Activated CD8-positive, alpha-beta memory T cell treated with anti-CD3 and anti-CD28 coated beads for 24 hours (primary cell): ENCODE results near the gene FAM227A.
"Not testable (repeated sequence)": the region's sequence is repeated elsewhere in the genome, so short reads cannot be mapped to it uniquely, and the experiment has no call there.

Experiments used
- DNase-seq: peaks from one replicate; pipeline ENCODE4 v3.0.0-alpha.2; 2020

FAM227A gene

GRCh38 chr22:38610234-38610633 lies 46.0 kb downstream of the FAM227A start:
- DNase-seq, result no peak

GRCh38 chr22:38608992-38609750 lies 47.0 kb downstream of the FAM227A start:
- no peak for DNase-seq

GRCh38 chr22:38607680-38608079 lies 48.5 kb downstream of the FAM227A start:
- no peak for DNase-seq

GRCh38 chr22:38602166-38602565 lies 54.0 kb downstream of the FAM227A start:
- no peak for DNase-seq

- no peak for DNase-seq
Observed at GRCh38 chr22:38601221-38601764, 54.9 kb downstream of the FAM227A start.

GRCh38 chr22:38599466-38599865 lies 56.7 kb downstream of the FAM227A start:
- DNase-seq, result no peak

GRCh38 chr22:38582923-38583322 lies 73.3 kb downstream of the FAM227A start:
- DNase-seq, result not testable (repeated sequence)

- no peak for DNase-seq
Observed at GRCh38 chr22:38578505-38578904, 77.7 kb downstream of the FAM227A start.

GRCh38 chr22:38572065-38572464 lies 84.1 kb downstream of the FAM227A start:
- no peak for DNase-seq

- no peak for DNase-seq
Observed at GRCh38 chr22:38570779-38571364, 85.3 kb downstream of the FAM227A start.

GRCh38 chr22:38569972-38570778 lies 86.0 kb downstream of the FAM227A start, which contains the start of gene DMC1:
Gene DMC1 (minus strand): TSS chr22:38570183. CDS start chr22:38568256, 1,927 bp downstream.
- DNase-seq, result peak; percentile 97

GRCh38 chr22:38569181-38569971 lies 86.8 kb downstream of the FAM227A start:
- DNase-seq, result no peak

GRCh38 chr22:38567531-38568285 lies 88.5 kb downstream of the FAM227A start:
- DNase-seq, result no peak

- DNase-seq, result no peak
Observed at GRCh38 chr22:38566726-38567504, 89.3 kb downstream of the FAM227A start.

GRCh38 chr22:38565441-38565840 lies 90.8 kb downstream of the FAM227A start:
- no peak for DNase-seq

GRCh38 chr22:38564669-38565068 lies 91.5 kb downstream of the FAM227A start:
- no peak for DNase-seq

GRCh38 chr22:38554281-38554680 lies 101.9 kb downstream of the FAM227A start:
- no peak for DNase-seq

- DNase-seq, result no peak
Observed at GRCh38 chr22:38549101-38549894, 106.9 kb downstream of the FAM227A start.

- DNase-seq, result no peak
Observed at GRCh38 chr22:38540701-38541100, 115.5 kb downstream of the FAM227A start.
